BLaER1 (cell line): Measurements from ENCODE around the gene RAB4A.
"Not testable (repeated sequence)": the region's sequence is repeated elsewhere in the genome, so short reads cannot be mapped to it uniquely, and the experiment has no call there.

ENCODE experiments used
- H3K27ac ChIP-seq: shearing (Covaris generic); formaldehyde crosslinking; 2 replicates; pipeline ENCODE4 v1.8.1; 2022
- H3K27me3 ChIP-seq: shearing (Covaris generic); formaldehyde crosslinking; 2 replicates; pipeline ENCODE4 v1.8.1; 2022
- H3K36me3 ChIP-seq: shearing (Covaris generic); formaldehyde crosslinking; 2 replicates; pipeline ENCODE4 v1.8.1; 2022
- H3K4me1 ChIP-seq: shearing (Covaris generic); formaldehyde crosslinking; 2 replicates; pipeline ENCODE4 v1.8.1; 2022
- H3K4me2 ChIP-seq: shearing (Covaris generic); formaldehyde crosslinking; 2 replicates; pipeline ENCODE4 v1.8.1; 2022
- H3K4me3 ChIP-seq: shearing (Covaris generic); formaldehyde crosslinking; 2 replicates; pipeline ENCODE4 v1.8.1; 2022
- H3K9ac ChIP-seq: shearing (Covaris generic); formaldehyde crosslinking; 2 replicates; pipeline ENCODE4 v1.8.1; 2022
- H3K9me3 ChIP-seq: shearing (Covaris generic); formaldehyde crosslinking; 2 replicates; pipeline ENCODE4 v1.8.1; 2022
- H4K20me1 ChIP-seq: shearing (Covaris generic); formaldehyde crosslinking; 2 replicates; pipeline ENCODE4 v1.8.1; 2022
- Cebpa-rat ChIP-seq: shearing (Covaris generic); IDR thresholded peaks from 2 replicates; pipeline ENCODE4 v1.8.1; 2022

The RAB4A gene

GRCh38 chr1:229326601-229327000 lies 55.7 kb downstream of the RAB4A start:
- Histone ChIP-seq H3K4me2 (peak overlapping the region; percentile 33; the same call in 1 of the 2 replicates), H3K9me3 (no peaks in the 10 kb centered on the region), H3K36me3 (peaks cover 83% of the 10 kb centered on the region), H3K4me1 (peaks cover 13% of the 10 kb centered on the region), H3K4me3 (no peak overlapping the region), H3K9ac (no peak overlapping the region), H3K27me3 (no peaks in the 10 kb centered on the region), H3K27ac (no peak overlapping the region), H4K20me1 (peaks cover 28% of the 10 kb centered on the region; the same call in 1 of the 2 replicates)
- no peak for TF ChIP-seq Cebpa-rat

GRCh38 chr1:229327765-229328164 lies 56.9 kb downstream of the RAB4A start:
- H3K36me3 ChIP-seq: peaks cover 81% of the 10 kb centered on the region
- peaks cover 13% of the 10 kb centered on the region for H3K4me1 ChIP-seq
- H3K9ac ChIP-seq, H3K4me3 ChIP-seq, H3K9me3 ChIP-seq, H3K27ac ChIP-seq, H3K27me3 ChIP-seq, H3K4me2 ChIP-seq: not testable (repeated sequence)
- peaks cover 33% of the 10 kb centered on the region; the same call in 1 of the 2 replicates for H4K20me1 ChIP-seq

- Histone ChIP-seq H3K27ac (no peak overlapping the region), H3K4me2 (no peak overlapping the region), H3K9ac (no peak overlapping the region)
Measured at GRCh38 chr1:229328598-229329362, 57.9 kb downstream of the RAB4A start.

GRCh38 chr1:229334269-229334668 lies 63.4 kb downstream of the RAB4A start:
- H3K27ac ChIP-seq: no peak overlapping the region
- TF ChIP-seq Cebpa-rat: no peak
- H3K4me1 ChIP-seq: peaks cover 35% of the 10 kb centered on the region
- H3K4me2 ChIP-seq: no peak overlapping the region
- H4K20me1 ChIP-seq: peaks cover 47% of the 10 kb centered on the region
- H3K36me3 ChIP-seq: peaks cover 38% of the 10 kb centered on the region
- H3K9ac ChIP-seq: no peak overlapping the region
- H3K27me3 ChIP-seq: no peaks in the 10 kb centered on the region
- peaks cover 23% of the 10 kb centered on the region for H3K9me3 ChIP-seq
- no peak overlapping the region for H3K4me3 ChIP-seq

More at GRCh38 chr1:229328598-229329362, 57.9 kb downstream of the RAB4A start:
- Histone ChIP-seq H4K20me1 (peaks cover 33% of the 10 kb centered on the region; the same call in 1 of the 2 replicates), H3K4me1 (peaks cover 13% of the 10 kb centered on the region), H3K9me3 (peaks cover 5% of the 10 kb centered on the region), H3K36me3 (peaks cover 75% of the 10 kb centered on the region), H3K4me3 (no peak overlapping the region), H3K27me3 (no peaks in the 10 kb centered on the region)
- no peak for TF ChIP-seq Cebpa-rat

- Histone ChIP-seq H3K27me3 (no peaks in the 10 kb centered on the region), H3K4me2 (no peak overlapping the region), H3K36me3 (peaks cover 34% of the 10 kb centered on the region), H3K27ac (no peak overlapping the region), H3K9ac (no peak overlapping the region), H3K9me3 (peaks cover 23% of the 10 kb centered on the region), H3K4me1 (peaks cover 40% of the 10 kb centered on the region), H4K20me1 (peaks cover 51% of the 10 kb centered on the region), H3K4me3 (no peak overlapping the region)
- no peak for TF ChIP-seq Cebpa-rat
Measured at GRCh38 chr1:229334716-229335115, 63.8 kb downstream of the RAB4A start.

- no peak overlapping the region for H3K4me3 ChIP-seq
- no peak for TF ChIP-seq Cebpa-rat
- peak overlapping the region; percentile 48; the same call in 1 of the 2 replicates for H3K9ac ChIP-seq
- 0 out of 2 replicates have a peak overlapping the region, but pooled peaks have one; percentile 41 for H3K27ac ChIP-seq
- peaks cover 53% of the 10 kb centered on the region for H3K4me1 ChIP-seq
- H3K36me3 ChIP-seq: peaks cover 26% of the 10 kb centered on the region
- peak overlapping the region; percentile 68 for H3K4me2 ChIP-seq
- H3K27me3 ChIP-seq: no peaks in the 10 kb centered on the region
- peaks cover 23% of the 10 kb centered on the region for H3K9me3 ChIP-seq
- H4K20me1 ChIP-seq: peaks cover 58% of the 10 kb centered on the region
Measured at GRCh38 chr1:229336345-229336744, 65.4 kb downstream of the RAB4A start.

- TF ChIP-seq Cebpa-rat: no peak
- Histone ChIP-seq H3K4me1 (peaks cover 63% of the 10 kb centered on the region), H3K4me3 (no peak overlapping the region), H4K20me1 (peaks cover 49% of the 10 kb centered on the region), H3K27me3 (no peaks in the 10 kb centered on the region), H3K36me3 (peaks cover 14% of the 10 kb centered on the region), H3K9me3 (peaks cover 15% of the 10 kb centered on the region), H3K9ac (no peak overlapping the region), H3K4me2 (peak overlapping the region; percentile 86), H3K27ac (no peak overlapping the region)
Measured at GRCh38 chr1:229339086-229339485, 68.2 kb downstream of the RAB4A start.

GRCh38 chr1:229339520-229339919 lies 68.6 kb downstream of the RAB4A start:
- Histone ChIP-seq H3K4me1 (peaks cover 63% of the 10 kb centered on the region), H3K27ac (no peak overlapping the region), H4K20me1 (peaks cover 49% of the 10 kb centered on the region), H3K27me3 (no peaks in the 10 kb centered on the region), H3K9ac (no peak overlapping the region), H3K4me3 (no peak overlapping the region), H3K4me2 (peak overlapping the region; percentile 86), H3K9me3 (peaks cover 11% of the 10 kb centered on the region), H3K36me3 (peaks cover 12% of the 10 kb centered on the region)
- TF ChIP-seq Cebpa-rat: no peak

GRCh38 chr1:229340496-229340895 lies 69.6 kb downstream of the RAB4A start:
- peaks cover under 1% of the 10 kb centered on the region; the same call in 1 of the 2 replicates for H3K9me3 ChIP-seq
- peaks cover 44% of the 10 kb centered on the region for H4K20me1 ChIP-seq
- peak overlapping the region; percentile 87 for H3K4me3 ChIP-seq
- H3K9ac ChIP-seq: peak overlapping the region; percentile 82; the same call in 1 of the 2 replicates
- no peak overlapping the region for H3K27ac ChIP-seq
- peaks cover 63% of the 10 kb centered on the region for H3K4me1 ChIP-seq
- TF ChIP-seq Cebpa-rat: no peak
- peak overlapping the region; percentile 86 for H3K4me2 ChIP-seq
- peaks cover 3% of the 10 kb centered on the region for H3K36me3 ChIP-seq
- H3K27me3 ChIP-seq: no peaks in the 10 kb centered on the region

- Histone ChIP-seq H4K20me1 (peaks cover 29% of the 10 kb centered on the region; the same call in 1 of the 2 replicates), H3K4me3 (peak overlapping the region; percentile 87), H3K27me3 (no peaks in the 10 kb centered on the region), H3K27ac (peak overlapping the region; percentile 78), H3K4me1 (peaks cover 50% of the 10 kb centered on the region), H3K9ac (peak overlapping the region; percentile 82), H3K36me3 (no peaks in the 10 kb centered on the region), H3K4me2 (peak overlapping the region; percentile 86), H3K9me3 (no peaks in the 10 kb centered on the region)
- TF ChIP-seq Cebpa-rat: no peak
Measured at GRCh38 chr1:229341774-229342655, 71.1 kb downstream of the RAB4A start.
